ENCODE measurements around the gene PIAS2.
"Not testable (repeated sequence)": the region's sequence is repeated elsewhere in the genome, so short reads cannot be mapped to it uniquely, and the experiment has no call there.

Gene PIAS2, protein sequence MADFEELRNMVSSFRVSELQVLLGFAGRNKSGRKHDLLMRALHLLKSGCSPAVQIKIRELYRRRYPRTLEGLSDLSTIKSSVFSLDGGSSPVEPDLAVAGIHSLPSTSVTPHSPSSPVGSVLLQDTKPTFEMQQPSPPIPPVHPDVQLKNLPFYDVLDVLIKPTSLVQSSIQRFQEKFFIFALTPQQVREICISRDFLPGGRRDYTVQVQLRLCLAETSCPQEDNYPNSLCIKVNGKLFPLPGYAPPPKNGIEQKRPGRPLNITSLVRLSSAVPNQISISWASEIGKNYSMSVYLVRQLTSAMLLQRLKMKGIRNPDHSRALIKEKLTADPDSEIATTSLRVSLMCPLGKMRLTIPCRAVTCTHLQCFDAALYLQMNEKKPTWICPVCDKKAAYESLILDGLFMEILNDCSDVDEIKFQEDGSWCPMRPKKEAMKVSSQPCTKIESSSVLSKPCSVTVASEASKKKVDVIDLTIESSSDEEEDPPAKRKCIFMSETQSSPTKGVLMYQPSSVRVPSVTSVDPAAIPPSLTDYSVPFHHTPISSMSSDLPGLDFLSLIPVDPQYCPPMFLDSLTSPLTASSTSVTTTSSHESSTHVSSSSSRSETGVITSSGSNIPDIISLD

DNA sequence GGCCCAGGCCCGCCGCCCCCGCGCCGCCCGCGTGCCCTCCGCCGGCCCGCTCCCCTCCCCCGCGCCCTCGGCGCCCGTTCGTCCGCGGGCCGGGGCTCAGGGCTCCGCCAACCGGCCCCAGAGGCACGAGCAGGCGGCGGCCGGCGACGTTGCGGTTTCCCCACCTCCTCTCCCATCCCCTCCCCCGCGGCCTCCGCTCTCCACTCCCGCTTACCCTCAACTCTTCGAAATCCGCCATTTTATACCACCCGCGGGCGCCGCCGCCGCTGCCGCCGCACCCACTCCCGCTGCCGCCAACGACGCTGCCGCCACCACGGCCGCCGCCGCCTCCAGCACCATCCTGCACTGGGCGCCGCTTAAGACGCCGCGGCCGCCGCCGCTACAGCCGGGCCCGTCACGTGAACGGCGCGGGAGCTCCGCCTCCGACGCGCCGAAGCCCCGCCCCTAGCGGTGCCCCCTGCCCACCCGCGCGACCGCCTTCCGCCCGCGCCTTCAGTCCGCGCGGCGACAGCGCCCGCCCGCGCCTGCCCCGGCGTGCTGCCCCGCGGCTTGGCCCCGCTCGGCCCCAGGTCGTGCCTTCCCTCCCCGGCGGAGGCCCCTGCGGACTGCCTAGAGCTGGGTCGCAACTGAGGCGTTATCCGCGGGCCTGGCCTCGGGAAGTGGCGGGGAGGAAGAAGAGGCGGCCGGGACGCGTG lies at the start of gene PIAS2, which contains the start of gene KATNAL2:
TSS of gene PIAS2 (minus strand) at position 400 of the 695 bp plus-strand sequence. CDS start at position 238, 162 bp downstream.
TSS of gene KATNAL2 (plus strand) at position 495 of the 695 bp plus-strand sequence. CDS start 29,271 bp downstream, outside the sequence.
- DNase-seq = no peak

DNA sequence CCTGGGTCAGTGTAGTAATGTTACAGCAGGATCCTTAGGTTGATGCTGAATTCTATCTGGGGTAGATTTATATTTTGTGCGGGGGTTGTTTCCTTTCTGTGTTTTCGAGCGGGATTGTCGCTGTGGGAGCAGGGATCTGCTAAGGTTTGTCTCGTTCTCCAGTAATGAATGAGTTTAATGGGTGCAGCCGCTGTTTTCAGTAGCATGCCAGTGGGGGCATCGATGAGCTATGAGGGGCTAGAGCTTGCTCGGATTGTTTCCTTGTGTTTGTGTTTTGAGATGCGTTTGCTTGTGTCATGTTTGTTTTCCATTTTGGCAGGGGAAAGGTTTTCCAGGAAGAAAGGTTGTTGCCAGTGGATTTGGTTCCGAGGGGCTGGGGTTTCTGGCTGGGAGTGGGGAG lies 49.0 kb upstream of the PIAS2 start:
- DNase-seq = not testable (repeated sequence)

DNA sequence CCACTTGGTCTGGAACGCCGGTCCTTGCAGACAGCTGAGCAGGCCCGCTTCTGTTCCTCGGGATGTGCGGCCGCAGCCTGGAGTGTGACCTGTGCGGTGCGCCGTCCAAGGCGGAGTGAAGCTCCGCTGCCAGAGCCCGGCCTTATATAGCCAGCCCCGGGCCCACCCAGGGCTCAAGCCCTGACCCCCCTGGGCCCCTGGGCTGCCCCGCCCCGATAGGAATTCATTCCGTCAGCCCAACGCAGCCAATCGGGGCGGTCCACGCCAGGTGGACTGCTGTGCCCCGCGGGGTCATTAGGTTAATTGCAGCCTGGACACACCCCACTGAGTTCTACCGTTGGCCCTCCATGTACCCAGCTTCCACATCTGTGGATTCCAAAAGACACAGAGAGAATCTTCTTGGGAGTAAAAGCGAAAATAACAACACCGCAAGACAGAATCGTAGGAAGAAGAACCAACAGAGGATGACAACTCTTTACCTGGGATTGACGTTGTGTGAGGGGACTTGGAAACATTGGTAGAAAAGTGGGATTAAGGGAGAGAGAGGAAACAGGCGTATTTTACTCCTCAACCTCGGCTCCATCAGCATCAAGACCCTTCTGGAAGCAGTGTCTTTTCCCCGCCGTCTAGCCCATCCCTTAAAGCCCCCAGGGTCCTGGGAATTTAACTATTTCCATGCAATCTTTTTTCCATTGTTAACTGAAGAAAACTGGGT lies 47.4 kb upstream of the PIAS2 start:
- not testable (repeated sequence) for DNase-seq

DNA sequence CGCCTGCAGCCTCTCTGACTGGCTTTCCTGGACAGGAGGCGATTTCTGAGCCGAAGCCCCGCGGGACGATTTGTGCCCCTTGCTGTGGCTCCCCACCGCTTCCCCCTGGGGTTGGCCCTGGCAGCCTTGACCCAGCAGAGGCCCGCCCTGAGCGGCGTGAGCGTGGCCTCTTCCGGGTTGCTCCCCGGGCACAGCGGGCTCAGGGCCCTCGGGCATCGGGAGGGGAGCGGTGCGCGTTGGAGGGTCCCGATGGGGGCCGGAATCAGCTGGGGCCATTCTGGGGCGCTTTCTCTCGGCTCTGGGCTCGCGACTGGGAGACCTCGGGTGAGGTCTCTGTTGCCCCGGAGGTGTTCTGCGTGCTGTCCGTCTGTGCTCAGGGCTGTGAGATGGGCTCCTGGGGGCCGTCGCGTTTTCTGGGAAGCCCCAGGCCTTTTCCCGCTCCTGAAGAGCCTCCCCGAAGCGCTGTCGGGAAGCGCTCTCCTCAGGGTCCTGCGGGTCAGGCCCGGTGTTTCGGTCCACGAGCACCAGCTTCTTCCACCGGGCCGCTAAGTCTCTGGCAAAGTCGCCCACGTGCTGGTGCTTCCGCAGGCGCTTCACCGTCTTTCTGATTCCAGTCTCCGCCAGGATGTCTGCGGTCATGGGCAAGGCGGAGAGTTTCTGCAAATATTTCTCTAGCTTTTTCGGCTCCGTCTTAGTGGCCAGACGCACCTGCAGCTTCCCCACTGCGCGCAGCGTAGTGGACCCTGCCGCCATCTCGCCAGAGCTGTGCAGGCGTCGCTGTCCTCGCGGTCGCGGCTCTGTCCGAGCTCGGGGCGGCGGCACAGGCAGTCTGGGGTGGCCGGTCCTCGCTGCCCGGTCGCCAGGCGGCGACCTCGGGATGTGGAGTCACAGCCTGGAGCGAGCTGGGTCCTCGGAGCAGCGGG lies 46.6 kb upstream of the PIAS2 start:
- not testable (repeated sequence) for DNase-seq

DNA sequence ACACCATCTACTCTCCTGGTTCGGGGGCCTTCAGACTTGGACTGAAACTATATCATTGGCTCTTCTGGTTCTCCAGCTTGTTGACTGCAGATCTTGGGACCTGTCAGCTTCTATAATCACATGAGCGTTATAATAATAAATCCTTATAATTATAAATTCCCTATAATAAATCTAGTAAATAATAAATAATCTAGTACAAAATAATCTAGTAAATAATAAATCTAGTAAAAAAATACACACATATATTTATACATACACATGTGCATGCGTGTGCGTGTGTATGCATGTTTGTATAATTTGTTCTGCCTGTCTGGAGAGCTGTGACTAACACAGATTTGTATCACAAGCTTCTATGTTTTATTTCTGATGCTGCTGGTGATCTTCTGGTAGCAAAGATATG lies 40.9 kb upstream of the PIAS2 start:
- DNase-seq = no peak

DNA sequence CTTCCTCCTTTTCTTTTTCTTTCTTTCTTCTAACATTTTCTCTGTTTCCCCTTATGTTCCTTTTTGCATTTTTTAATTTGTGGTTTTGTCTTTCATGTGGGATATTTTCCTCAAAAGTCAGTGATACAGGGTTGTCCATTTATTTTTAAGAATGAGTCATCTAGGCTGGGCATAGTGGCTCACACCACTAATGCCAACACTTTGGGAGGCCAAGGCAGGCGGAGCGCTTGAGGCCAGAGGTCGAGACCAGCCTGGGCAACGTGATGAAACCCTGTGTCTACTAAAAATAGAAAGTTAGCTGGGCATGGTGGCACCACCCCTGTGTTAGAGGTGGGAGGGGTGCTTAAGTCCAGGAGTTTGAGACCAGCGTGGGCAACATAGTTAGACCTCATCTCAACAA lies 35.9 kb upstream of the PIAS2 start:
- DNase-seq = no peak

DNA sequence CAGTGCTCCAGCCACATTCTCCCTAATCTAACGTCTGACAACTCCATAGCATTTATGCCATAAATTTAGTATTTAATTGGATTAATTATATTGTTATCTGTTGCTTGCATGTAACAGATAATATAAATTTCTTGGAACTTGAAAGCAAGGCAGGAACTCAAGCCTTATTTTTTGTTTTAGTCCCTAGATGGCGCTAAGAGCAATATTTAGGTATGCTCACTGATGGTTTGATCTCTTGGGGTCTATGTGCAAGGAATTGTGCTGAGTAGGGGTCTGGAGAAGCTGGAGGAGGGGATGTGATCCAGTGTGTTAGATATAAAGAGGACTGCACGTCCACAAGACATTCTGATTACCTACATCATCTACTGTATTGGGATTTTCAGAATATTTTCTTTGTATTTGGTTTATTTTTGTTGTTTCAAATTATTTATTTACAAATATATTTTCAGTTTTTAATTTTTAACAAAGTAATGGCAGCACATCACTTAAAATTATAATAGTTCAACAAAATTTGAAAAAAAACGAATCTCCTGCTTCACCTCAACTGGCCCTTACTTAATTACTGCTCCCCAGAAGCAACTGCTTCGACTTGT lies 32.9 kb upstream of the PIAS2 start:
- no peak for DNase-seq

DNA sequence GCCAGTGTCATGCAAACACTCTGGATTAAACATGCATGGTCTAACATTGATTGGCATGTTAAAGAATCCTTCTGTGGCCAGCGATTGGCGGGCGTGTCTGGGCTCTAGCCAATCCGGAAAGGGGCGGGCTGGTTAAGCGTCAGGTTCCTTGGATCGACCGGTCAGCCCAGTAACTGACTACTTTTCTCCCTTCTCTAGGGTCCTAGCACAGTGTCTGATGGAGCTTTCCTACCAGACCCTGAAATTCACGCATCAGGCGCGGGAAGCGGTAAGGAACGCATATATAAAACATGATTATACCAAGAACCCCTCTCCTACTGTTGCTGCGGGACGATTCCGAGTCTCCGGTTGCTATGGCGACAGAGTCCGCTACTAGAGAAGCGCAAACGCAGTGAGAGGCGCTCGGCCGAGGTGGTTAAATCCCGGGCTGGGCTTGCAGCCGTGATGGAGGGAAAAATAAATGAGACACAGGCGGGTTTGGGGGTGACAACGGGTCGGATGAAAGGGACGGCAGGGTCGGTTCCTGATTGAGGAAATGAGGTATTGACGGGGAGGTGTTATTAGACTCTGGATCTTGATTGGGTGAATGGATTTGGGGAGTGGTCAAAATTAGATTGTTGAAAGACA lies 29.5 kb upstream of the PIAS2 start:
- no peak for DNase-seq

DNA sequence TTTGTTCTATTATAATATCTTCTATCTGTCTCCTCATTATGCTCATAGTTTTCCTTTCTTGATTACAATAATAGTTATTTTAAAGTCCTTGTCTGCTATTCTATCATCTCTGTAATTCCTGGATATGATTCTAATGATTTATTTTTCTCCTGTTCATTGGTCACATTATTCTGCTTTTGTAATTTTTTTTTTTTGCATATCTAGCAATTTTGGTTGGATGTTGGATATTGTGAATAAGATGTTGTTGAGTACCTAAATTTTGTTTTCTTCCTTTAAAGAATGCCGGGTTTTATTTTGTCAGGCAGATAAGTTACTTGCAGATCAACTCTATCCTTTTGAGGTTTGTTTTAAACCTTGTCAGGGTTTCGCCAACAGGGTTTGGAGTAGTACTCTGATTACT lies 25.3 kb upstream of the PIAS2 start:
- DNase-seq = no peak

DNA sequence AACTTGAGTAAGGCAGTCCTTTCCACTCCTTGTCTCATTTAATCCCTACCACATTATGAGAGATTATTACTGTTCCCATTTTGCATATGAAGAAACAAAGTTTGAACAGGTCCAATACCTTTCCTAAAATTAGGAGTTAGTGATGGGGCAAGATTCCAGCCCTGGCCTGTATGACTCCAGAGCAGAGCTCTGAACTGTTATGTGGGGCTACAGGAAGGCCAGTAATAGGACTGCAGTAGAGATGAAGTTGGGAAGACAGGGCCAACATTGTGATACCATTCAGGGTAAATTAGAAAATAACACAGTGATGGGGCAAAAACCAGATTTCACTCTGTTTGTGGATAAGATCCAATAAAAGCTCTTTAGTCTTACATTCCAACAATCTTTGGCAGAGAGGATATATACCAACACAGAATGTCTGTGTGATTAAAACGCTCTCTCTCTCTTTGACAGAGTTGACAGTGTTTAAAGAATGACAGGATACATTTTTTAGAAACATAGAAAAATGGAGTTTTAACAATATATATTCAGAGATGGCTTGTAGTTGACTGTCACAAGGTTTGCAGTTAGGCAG lies 22.8 kb upstream of the PIAS2 start:
- no peak for DNase-seq

DNA sequence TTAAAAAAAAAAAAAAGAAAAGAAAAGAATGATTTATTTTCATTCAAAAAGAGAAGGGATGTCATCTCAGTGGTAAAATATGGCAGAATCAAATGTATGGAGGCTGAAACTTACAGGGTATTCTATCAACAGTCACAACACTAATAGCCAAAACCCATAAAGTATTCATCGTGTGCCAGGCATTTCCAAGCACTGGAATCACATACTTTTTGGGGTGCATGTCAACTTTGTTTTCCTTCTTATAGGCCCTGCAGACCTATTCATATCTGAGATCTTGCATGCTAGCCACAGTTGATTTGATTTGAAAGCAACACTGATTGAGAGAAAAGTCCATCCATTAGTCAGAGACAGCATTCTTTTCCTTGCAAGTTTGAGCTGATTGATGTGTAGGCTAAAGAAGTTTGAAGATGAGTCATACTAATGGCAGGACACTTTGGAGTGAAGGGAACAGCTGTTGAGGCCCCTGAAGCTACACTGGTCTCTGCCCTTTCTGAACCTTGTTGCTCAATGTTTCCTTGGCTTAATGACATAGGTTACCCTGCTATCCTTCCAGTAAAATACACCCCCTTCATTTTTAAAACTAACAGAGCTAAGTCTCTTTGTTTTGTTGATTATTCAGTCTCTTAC lies 22.1 kb upstream of the PIAS2 start:
- no peak for DNase-seq

DNA sequence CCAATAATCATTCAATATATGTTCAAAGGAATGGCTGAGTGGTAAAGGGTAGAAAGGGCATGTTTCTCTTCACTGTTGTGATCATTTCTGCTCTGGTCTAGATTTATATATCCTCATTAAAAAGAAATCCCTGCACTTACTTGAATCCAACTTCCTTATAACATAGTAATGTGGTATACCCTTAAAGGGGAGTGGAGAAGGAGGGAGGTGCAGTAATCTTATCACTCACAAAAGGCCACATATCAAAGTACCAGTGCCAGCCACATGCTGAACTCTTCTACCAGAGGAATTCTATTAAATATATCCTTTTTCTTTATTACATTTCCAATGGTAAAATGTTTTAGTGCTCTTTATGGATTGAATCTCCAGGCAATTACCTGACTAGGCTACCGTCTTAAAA lies 3.3 kb upstream of the PIAS2 start:
- DNase-seq = no peak

DNA sequence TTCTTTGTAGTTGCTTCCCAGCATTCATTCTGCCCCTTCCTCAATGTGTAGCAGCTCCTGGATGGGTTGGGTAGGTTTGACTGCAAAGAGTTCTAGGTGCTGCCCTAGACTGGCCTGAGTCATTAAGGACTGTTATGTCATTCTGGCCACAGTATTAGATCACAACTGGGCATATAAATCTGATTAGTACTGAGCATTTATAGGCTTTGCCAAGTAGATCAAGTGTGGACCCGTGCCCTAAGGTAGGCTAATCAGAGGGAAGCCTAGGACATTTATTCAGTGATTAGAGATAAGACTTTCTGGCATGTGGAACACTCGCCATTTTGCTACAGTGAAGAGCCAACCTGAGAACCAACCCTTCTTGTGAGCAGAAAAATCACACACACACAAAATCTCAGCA lies 2.8 kb upstream of the PIAS2 start:
- DNase-seq = no peak

DNA sequence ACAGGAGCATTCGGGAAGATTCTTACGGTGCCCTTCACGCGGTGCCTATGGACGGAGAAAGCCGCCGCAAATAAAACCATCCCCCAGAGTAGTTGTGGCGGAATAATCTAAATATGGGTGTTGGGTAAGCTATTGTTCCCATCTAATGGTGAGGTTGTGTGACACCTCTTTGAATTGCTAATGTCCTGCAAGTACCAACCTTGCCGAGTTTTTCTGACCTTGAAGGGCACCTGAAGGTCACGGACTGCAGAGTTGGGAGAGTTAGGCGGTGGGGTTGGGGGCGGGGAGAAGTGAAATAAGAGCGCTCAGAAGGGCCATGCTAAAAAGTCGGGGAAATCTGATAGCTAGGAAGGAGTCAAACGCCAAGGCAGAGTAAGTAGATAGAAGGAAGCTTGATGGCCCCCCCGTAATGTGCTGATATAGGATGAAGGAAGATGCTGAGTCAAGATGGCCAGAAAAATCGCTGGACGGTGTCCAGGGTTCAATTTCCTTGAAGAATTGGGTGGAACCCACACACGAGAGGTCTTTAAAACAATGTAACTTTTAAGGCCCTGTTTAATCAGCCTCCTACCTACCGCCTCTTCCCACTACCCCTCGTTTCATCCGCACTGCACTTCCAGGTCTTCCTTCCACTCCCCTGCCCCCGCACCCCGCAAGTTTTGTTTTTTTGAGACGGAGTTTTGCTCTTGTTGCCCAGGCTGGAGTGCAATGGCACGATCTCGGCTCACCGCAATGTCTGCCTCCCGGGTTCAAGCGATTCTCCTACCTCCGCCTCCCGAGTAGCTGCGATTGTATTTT lies 695 bp upstream of the PIAS2 start:
- no peak for DNase-seq

DNA sequence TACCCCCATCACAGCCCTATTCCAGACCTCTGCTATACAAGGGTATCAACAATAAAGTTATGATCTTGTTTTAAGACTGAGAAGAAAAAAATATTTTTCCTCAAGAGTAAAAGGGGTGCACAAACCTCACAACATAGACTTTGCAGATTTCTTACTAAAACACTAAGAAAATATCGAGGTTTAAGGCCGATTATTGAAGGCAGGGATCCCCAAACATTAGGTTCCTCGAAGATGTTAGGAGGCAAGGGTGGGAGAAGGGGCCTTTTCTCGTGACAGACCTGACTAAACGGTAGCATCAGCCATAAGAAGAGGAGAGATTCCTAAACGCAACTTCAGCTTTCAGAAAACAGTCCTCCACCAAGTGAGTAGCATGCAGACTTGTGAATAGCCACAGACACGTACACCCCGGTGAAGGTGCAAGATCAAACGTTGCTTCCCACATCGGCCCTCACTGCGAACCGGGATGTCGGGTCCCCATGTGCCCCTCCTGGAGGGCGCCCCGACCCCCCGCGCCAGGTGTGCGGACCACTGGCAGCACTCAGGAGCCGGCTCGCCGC lies 678 bp downstream of the PIAS2 start:
- no peak for DNase-seq

DNA sequence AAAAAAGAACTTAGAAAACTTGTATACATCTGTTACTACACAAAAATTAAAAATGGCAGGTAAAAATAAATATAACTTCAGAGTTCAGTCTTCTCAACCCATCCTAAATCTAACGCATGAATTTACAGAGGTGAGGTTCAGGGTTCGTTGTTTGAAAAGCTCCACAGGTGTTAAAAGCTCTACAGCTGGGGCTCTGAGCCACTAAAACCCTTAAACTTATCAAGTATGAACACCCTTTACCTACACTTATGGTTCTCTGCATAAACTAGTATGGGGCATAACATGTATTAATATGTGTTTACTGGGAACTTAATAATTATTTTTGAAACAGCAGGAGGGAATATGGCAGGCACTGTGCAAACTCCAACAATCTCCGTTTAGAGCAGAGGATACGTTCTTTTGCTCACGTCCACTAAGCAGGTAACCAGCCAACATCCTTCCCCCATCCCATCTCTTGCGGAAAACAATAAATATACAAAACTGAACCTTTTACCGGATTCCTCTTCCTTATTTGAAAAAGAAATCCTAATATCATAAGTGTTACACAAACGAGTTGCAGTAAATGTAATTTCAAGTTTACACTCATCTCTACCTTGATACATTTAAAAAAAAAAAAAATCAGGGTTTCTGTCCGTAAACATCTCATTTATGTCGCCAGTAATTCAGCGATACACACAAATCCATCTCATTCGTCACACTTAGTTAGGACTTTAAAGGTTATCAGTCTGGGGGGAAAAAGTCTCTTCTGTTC lies 1.3 kb downstream of the PIAS2 start:
- DNase-seq = no peak

DNA sequence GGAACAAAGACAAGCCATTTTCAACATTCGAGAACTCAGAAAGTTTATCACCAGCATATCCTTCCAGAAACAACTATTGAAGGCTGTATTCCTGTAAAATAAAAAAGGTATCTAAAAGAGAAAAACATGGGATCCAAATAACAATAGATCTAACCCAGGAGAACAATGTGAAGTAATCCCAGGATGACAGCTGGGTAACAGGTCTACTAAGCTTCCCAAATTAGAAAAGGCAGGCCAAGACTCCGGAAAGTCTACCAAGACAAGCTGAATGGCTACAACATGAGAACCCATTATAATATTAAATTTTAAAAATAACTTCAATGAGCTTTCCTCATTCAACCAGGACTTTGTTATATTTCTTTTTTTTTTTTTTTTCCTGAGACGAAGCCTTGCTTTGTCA lies 6.5 kb downstream of the PIAS2 start:
- DNase-seq = no peak

DNA sequence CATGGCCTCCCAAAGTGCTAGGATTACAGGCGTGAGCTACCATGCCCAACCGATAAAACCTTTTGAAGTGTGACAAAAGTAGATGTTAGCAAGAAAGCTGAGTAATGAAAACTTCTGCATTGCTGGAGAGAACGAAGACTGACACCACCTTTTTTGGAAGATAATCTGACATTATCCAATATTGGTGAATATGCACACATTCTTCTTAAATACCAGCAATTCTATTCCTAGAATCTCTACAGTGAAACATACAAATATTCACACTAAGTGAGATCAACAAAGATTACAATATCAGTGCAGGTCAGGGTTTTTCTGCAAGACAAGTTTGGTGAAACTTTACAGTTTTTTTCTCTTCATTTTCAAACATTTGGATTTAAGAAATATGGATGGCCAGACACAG lies 7.8 kb downstream of the PIAS2 start:
- no peak for DNase-seq

Measured in SIG-M5 (cell line).